Caco-2 (cell line): ENCODE results near the gene EPS8L1. TPM values are rescaled to one million over a fixed set of nuclear protein-coding genes. Genes with fewer than 3 reads are reported as not detected.
"Not testable (repeated sequence)": the region's sequence is repeated elsewhere in the genome, so short reads cannot be mapped to it uniquely, and the experiment has no call there.

Source experiments
- BruUV-seq: library from RNA; stranded (reverse); fragments of 400-500 nt; replicated peaks from 2 replicates; lab custom pipeline; 2021; lab: Mats Ljungman, UMichigan
- CTCF ChIA-PET: fragments of 300-600 bp; sonication (Branson Sonifier 250); formaldehyde crosslinking; loops from one replicate; lab custom pipeline; 2022; ENCODE audit warnings: antibody characterized with exemption; lab: Charles Lee
- POLR2A ChIA-PET: fragments of 300-600 bp; sonication (Branson Sonifier 250); formaldehyde crosslinking; loops from one replicate; lab custom pipeline; 2022; ENCODE audit warnings: antibody characterized with exemption; lab: Charles Lee
- DNase-seq, 2 experiments: peaks; one replicate each; pipeline versions ENCODE4 v3.0.0 to v3.0.0-alpha.2; 2020 to 2022
- H3K27me3 ChIP-seq: replicated peaks from 2 replicates; pipeline ENCODE4 v1.6.0; 2011; ENCODE audit warnings: low read length; ENCODE audit not compliant: control insufficient read depth, insufficient read depth
- H3K36me3 ChIP-seq: 2 replicates; pipeline ENCODE4 v1.5.1; 2011; ENCODE audit warnings: low read length; ENCODE audit not compliant: control insufficient read depth, insufficient read depth
- H3K4me1 ChIP-seq: fragments of 250-450 bp; sonication (Bioruptor Pico); 2 replicates; pipeline ENCODE4 v1.5.1; 2020; ENCODE audit warnings: mild to moderate bottlenecking
- H3K4me3 ChIP-seq: 2 replicates; pipeline ENCODE4 v1.5.1; 2011; ENCODE audit warnings: low read depth, mild to moderate bottlenecking, control low read depth, low read length
- H3K9me3 ChIP-seq: fragments of 250-450 bp; sonication (Bioruptor Pico); 2 replicates; pipeline ENCODE4 v1.5.1; 2020; ENCODE audit warnings: mild to moderate bottlenecking, moderate library complexity
- H3K27ac Mint-ChIP-seq: one replicate; pipeline ENCODE4 v1.8.0; 2022; ENCODE audit warnings: mixed read lengths; ENCODE audit not compliant: unreplicated experiment
- H3K27me3 Mint-ChIP-seq: one replicate; pipeline ENCODE4 v1.8.0; 2022; ENCODE audit warnings: mixed read lengths; ENCODE audit not compliant: insufficient read depth, unreplicated experiment
- H3K36me3 Mint-ChIP-seq: one replicate; pipeline ENCODE4 v1.8.0; 2022; ENCODE audit warnings: mild to moderate bottlenecking, mixed read lengths; ENCODE audit not compliant: insufficient read depth, unreplicated experiment
- H3K4me1 Mint-ChIP-seq: one replicate; pipeline ENCODE4 v1.8.0; 2022; ENCODE audit warnings: low read depth, mixed read lengths; ENCODE audit not compliant: unreplicated experiment
- H3K4me3 Mint-ChIP-seq: one replicate; pipeline ENCODE4 v1.8.0; 2022; ENCODE audit warnings: mild to moderate bottlenecking, moderate library complexity, mixed read lengths; ENCODE audit not compliant: unreplicated experiment
- H3K9me3 Mint-ChIP-seq: one replicate; pipeline ENCODE4 v1.8.0; 2022; ENCODE audit warnings: mixed read lengths; ENCODE audit not compliant: unreplicated experiment
- intact Hi-C: fragments of 100-400 bp; cut with micrococcal nuclease; formaldehyde crosslinking; loops from one replicate; pipeline ENCODE4 v1.10.0; 2022; ENCODE audit not compliant: unreplicated experiment
- total RNA-seq: library from RNA; stranded (reverse); gene quantifications from 2 replicates; pipeline ENCODE4 v1.2.3, GENCODE V29; 2022
- TF ChIP-seq, protein P1 (sequence below), 2 experiments: fragments of 200-600 bp in 1 of 2; IDR thresholded peaks; 1 replicate in 1 of 2; 2 replicates in 1 of 2; pipeline versions ENCODE4 v1.5.1 to v1.8.0; 2011 to 2022; ENCODE audit warnings: antibody characterized with exemption in 1 of 2, control low read depth in 1 of 2, inconsistent platforms in 1 of 2, low read depth in 1 of 2, low read length in 1 of 2, mild to moderate bottlenecking in 1 of 2, moderate library complexity in 1 of 2; ENCODE audit not compliant: insufficient read depth in 1 of 2, severe bottlenecking in 1 of 2, unreplicated experiment in 1 of 2

The EPS8L1 gene
- total RNA-seq, 1 experiment from 2014 or later, result 135 TPM

DNA sequence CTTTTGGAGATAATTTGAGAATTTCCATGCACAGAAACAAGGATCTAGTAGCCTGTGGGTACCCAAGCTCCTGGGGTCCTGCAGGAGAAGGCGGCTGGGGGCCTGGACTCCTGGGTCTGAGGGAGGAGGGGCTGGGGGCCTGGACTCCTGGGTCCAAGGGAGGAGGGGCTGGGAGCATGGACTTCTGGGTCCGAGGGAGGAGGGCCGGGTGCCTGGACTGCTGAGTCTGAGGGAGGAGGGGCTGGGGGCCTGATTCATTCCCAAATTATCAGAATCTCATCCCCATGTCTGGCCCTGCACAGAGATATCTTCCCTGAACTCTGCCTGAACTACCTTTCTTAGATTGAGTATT lies 12.2 kb upstream of the EPS8L1 start:
- H3K4me1 Mint-ChIP-seq, result peaks cover 15% of the 10 kb centered on the region
- DNase-seq, result no peak
- no peaks in the 10 kb centered on the region for H3K27me3 Mint-ChIP-seq
- Histone ChIP-seq H3K4me3 (peak overlapping the region; percentile 19; the same call in 1 of the 2 replicates), H3K36me3 (no peaks in the 10 kb centered on the region; the same call in none of the 2 replicates), H3K4me1 (0 out of 2 replicates have a peak, but pooled peaks cover 6% of the 10 kb centered on the region), H3K9me3 (no peaks in the 10 kb centered on the region), H3K27me3 (no peaks in the 10 kb centered on the region)
- POLR2A ChIA-PET, result interaction anchor here (0.5 to 2.2 kb wide), 3 partner anchors 17 to 614 kb away, joined by 4 to 12 read pairs (median 5); partner anchors contain the start of genes LENG8 and LENG9
- H3K27ac Mint-ChIP-seq, result peak overlapping the region; percentile 77
- no TSS peak for BruUV-seq
- peak overlapping the region; percentile 76 for H3K4me3 Mint-ChIP-seq
- TF ChIP-seq, protein P1, sequence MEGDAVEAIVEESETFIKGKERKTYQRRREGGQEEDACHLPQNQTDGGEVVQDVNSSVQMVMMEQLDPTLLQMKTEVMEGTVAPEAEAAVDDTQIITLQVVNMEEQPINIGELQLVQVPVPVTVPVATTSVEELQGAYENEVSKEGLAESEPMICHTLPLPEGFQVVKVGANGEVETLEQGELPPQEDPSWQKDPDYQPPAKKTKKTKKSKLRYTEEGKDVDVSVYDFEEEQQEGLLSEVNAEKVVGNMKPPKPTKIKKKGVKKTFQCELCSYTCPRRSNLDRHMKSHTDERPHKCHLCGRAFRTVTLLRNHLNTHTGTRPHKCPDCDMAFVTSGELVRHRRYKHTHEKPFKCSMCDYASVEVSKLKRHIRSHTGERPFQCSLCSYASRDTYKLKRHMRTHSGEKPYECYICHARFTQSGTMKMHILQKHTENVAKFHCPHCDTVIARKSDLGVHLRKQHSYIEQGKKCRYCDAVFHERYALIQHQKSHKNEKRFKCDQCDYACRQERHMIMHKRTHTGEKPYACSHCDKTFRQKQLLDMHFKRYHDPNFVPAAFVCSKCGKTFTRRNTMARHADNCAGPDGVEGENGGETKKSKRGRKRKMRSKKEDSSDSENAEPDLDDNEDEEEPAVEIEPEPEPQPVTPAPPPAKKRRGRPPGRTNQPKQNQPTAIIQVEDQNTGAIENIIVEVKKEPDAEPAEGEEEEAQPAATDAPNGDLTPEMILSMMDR (IDR thresholded peaks at IDR 0.05; ENCODE audit: insufficient read depth in 1 of 2, low read depth in 1 of 2, low read length in 1 of 2, severe bottlenecking in 1 of 2, unreplicated experiment in 1 of 2), result no peak
- H3K36me3 Mint-ChIP-seq, result peaks cover 44% of the 10 kb centered on the region
- CTCF ChIA-PET, result interaction anchor here (0.6 to 1.5 kb wide), 3 partner anchors 25 to 312 kb away, joined by 4 read pairs; no protein-coding TSS in a partner anchor
- intact Hi-C loops, result loop anchor here (2.0 kb wide), 1 partner anchor 17 kb away; no protein-coding TSS in a partner anchor
- no peaks in the 10 kb centered on the region for H3K9me3 Mint-ChIP-seq

DNA sequence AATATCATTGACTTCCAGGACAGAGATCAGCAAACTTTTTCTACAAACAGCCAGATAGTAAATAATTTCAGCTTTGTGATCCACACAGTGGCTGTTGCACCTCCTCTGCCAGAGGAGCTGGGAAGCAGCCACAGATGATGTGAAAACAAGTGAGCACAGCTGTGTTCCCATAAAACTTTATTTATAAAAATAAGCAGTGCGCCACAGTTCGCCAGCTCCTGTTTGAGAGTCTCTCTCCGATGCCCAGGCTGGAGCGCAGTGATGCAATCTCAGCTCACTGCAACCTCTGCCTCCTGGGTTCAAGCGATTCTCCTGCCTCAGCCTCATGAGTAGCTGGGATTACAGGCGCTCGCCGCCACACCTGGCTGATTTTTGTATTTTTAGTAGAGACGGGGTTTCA lies 10.2 kb upstream of the EPS8L1 start:
- H3K4me1 ChIP-seq, result peaks cover 14% of the 10 kb centered on the region
- H3K4me3 ChIP-seq, CTCF ChIA-PET, DNase-seq, H3K4me3 Mint-ChIP-seq, intact Hi-C loops, H3K9me3 Mint-ChIP-seq, H3K27ac Mint-ChIP-seq, BruUV-seq, H3K36me3 ChIP-seq, H3K27me3 Mint-ChIP-seq, H3K9me3 ChIP-seq, H3K27me3 ChIP-seq: not testable (repeated sequence)
- peaks cover 21% of the 10 kb centered on the region for H3K4me1 Mint-ChIP-seq
- H3K36me3 Mint-ChIP-seq, result peaks cover 40% of the 10 kb centered on the region
- POLR2A ChIA-PET, result interaction anchor here (0.6 kb wide), 1 partner anchor 566 kb away, joined by 3 read pairs; no protein-coding TSS in a partner anchor

DNA sequence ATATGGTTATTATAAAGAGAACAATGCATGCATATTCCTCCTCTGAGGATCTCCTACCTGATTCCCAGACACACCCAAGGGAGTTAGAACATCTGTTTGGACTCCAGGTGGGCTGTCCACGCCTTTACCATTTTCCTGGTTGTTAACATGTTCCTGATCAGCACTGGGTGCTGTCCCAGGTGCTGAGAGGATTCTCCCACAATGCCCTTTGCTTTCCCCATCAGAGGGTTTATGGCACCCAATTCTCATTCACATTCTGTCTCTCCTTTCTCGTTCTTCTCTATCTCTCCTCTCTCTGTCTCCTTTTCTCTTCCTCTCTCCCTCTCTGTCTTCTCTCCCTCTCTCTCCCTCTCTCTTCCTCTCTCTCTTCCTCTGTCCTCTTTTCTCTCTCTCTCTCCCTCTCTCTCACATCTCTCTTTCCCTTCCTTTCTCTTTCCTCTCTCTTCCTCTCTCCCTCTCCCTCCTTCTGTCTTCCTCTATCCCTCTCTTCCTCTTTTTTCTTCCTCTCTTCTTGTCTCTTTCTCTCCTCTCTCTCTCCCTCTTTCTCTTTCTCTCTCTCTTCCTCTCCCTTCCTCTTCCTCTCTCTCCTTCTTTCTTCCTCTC lies 9.5 kb upstream of the EPS8L1 start:
- ChIA-PET POLR2A (no interaction called here), CTCF (no interaction called here)
- no peaks in the 10 kb centered on the region for H3K27me3 ChIP-seq
- no TSS peak for BruUV-seq
- Mint-ChIP-seq H3K27ac (no peak overlapping the region), H3K4me1 (peaks cover 19% of the 10 kb centered on the region), H3K27me3 (no peaks in the 10 kb centered on the region), H3K4me3 (no peak overlapping the region), H3K36me3 (peaks cover 40% of the 10 kb centered on the region), H3K9me3 (no peaks in the 10 kb centered on the region)
- intact Hi-C loops, result no loop called here
- peaks cover 20% of the 10 kb centered on the region for H3K4me1 ChIP-seq
- no peaks in the 10 kb centered on the region for H3K36me3 ChIP-seq
- no peak for DNase-seq
- TF ChIP-seq, protein P1 (IDR thresholded peaks at IDR 0.05; ENCODE audit: insufficient read depth in 1 of 2, low read depth in 1 of 2, low read length in 1 of 2, severe bottlenecking in 1 of 2, unreplicated experiment in 1 of 2), result no peak
- H3K9me3 ChIP-seq, result no peaks in the 10 kb centered on the region
- H3K4me3 ChIP-seq, result no peak overlapping the region
